Measurements from ENCODE around the gene DMRT3. TPM values are rescaled to one million over a fixed set of nuclear protein-coding genes. Genes with fewer than 3 reads are reported as not detected.
A peak's percentile ranks its signal among the peaks of the same experiment; 100 is the strongest.

DMRT3 gene
- total and polyA plus RNA-seq, 2 of the 8 experiments (the other 6 are each of a cell fraction or from before 2014, with no cell fraction given): not detected

- TF ChIP-seq TBP (IDR thresholded peaks at IDR 0.05; ENCODE audit: low read depth, low read length) (no peak), KDM1A (IDR thresholded peaks at IDR 0.05; ENCODE audit: borderline replicate concordance, low read length) (no peak), SAP30 (IDR thresholded peaks at IDR 0.05; ENCODE audit: insufficient read depth, insufficient replicate concordance, low read length) (no peak), CTBP2 (IDR thresholded peaks at IDR 0.05; ENCODE audit: borderline replicate concordance, insufficient read depth, insufficient read length, low read length) (peak; percentile 98), SP4 (IDR thresholded peaks at IDR 0.05; ENCODE audit: low read length) (no peak), E2F6 (IDR thresholded peaks at IDR 0.05) (no peak)
Observed at GRCh38 chr9:976258-976942, at the start of gene DMRT3 (continued).
